Upper lobe of left lung (tissue), 6 donors: ENCODE results near the gene RCOR2. TPM values are rescaled to one million over a fixed set of nuclear protein-coding genes. Genes with fewer than 3 reads are reported as not detected.
A peak's percentile ranks its signal among the peaks of the same experiment; 100 is the strongest.

Experiments
- ATAC-seq, 2 donors: fragments of 200-7000 bp; cut with Tn5 transposase; one replicate each; pipeline ENCODE4 v1.9.1; 2022; ENCODE audit warnings: mild to moderate bottlenecking in 2 of 2, moderate library complexity in 2 of 2; ENCODE audit not compliant: low FRiP score in 2 of 2
- DNase-seq, 2 donors: peaks; one replicate each; pipeline ENCODE4 v3.0.0-alpha.2; 2019 to 2020
- H3K27ac ChIP-seq, 4 donors: fragments of 200-600 bp; sonication (generic); one replicate each; pipeline ENCODE4 v1.5.1; 2016 to 2019
- H3K27me3 ChIP-seq, 4 donors: fragments of 200-600 bp; sonication (generic); one replicate each; pipeline ENCODE4 v1.5.1; 2017 to 2019
- H3K36me3 ChIP-seq, 4 donors: fragments of 200-600 bp; sonication (generic); one replicate each; pipeline ENCODE4 v1.5.1; 2016 to 2019
- H3K4me1 ChIP-seq, 4 donors: fragments of 200-600 bp; sonication (generic); one replicate each; pipeline ENCODE4 v1.5.1; 2018 to 2019
- H3K4me3 ChIP-seq, 4 donors: fragments of 200-600 bp; sonication (generic); one replicate each; pipeline ENCODE4 v1.5.1; 2017 to 2019; ENCODE audit warnings: mild to moderate bottlenecking in 2 of 4, moderate library complexity in 1 of 4
- H3K9me3 ChIP-seq, 4 donors: fragments of 200-600 bp; sonication (generic); one replicate each; pipeline ENCODE4 v1.5.1; 2018 to 2019
- CTCF ChIP-seq, 6 experiments: fragments of 450-650 bp in 4 of 6; fragments of 200-600 bp in 2 of 6; sonication (generic) in 2 of 6; IDR thresholded peaks; one replicate each; pipeline ENCODE4 v1.5.1; 2016 to 2019; ENCODE audit warnings: antibody characterized with exemption in 6 of 6
- EP300 ChIP-seq, 4 donors: sonication (generic); formaldehyde crosslinking; IDR thresholded peaks; one replicate each; pipeline ENCODE4 v1.5.1; 2017; ENCODE audit warnings: antibody characterized with exemption in 4 of 4, control low read depth in 2 of 4
- POLR2A ChIP-seq, 4 donors: fragments of 450-650 bp; IDR thresholded peaks; one replicate each; pipeline ENCODE4 v1.5.1; 2016 to 2017; ENCODE audit warnings: antibody characterized with exemption in 4 of 4, mild to moderate bottlenecking in 2 of 4
- POLR2AphosphoS5 ChIP-seq, 2 donors: sonication (generic); formaldehyde crosslinking; IDR thresholded peaks; one replicate each; pipeline ENCODE4 v1.5.1; 2017; ENCODE audit warnings: antibody characterized with exemption in 2 of 2
- WGBS, 2 donors: methylation state at CpG; one replicate each; pipeline ENCODE4 v1.1.5; 2017 to 2018; 5-methylcytosine and 5-hydroxymethylcytosine counted together
- total RNA-seq, 6 donors: library from RNA; depleted of rRNA in 4 of 6; stranded (reverse); fragments of >200 nt in 4 of 6; gene quantifications; one replicate each; pipeline versions ENCODE4 v1.1.0 to v1.2.1, GENCODE V29; 2016 to 2021
- donor health status: DM: no; HTN: no; CAD: no; lungs with moderate emphysema.
- donor health status: DM: no; HTN: yes; CAD: no; lungs with severe emphysema.

RCOR2 gene
- total RNA-seq, 6 donors from 2014 or later = 0.14 to 0.40 TPM; not detected in 4

- no peak overlapping the region for H3K4me3 ChIP-seq
- peaks cover 0 to 16% (median 3%) of the 10 kb centered on the region in 4 donors for H3K36me3 ChIP-seq
- DNase-seq (no peak), ATAC-seq (no peak)
- TF ChIP-seq POLR2AphosphoS5 (IDR thresholded peaks at IDR 0.05) = no peak
- no peak for TF ChIP-seq CTCF (IDR thresholded peaks at IDR 0.05)
- TF ChIP-seq EP300 (IDR thresholded peaks at IDR 0.05) = no peak
- no peak for TF ChIP-seq POLR2A (IDR thresholded peaks at IDR 0.05)
- no peak overlapping the region for H3K27ac ChIP-seq
- peaks cover 41 to 52% (median 46%) of the 10 kb centered on the region in 4 donors for H3K4me1 ChIP-seq
- WGBS, 2 donors = 60 to 95% methylated on average over 4 to 20 of the region's 20 CpGs
- H3K27me3 ChIP-seq = peaks cover 0 to 17% (median 0%) of the 10 kb centered on the region in 4 donors
- H3K9me3 ChIP-seq = no peaks in the 10 kb centered on the region
These were observed 1.9 kb downstream of the RCOR2 start for GRCh38 chr11:63914896-63915691.

- H3K36me3 ChIP-seq = peaks cover 4 to 25% (median 12%) of the 10 kb centered on the region in 4 donors
- peaks cover 0 to 17% (median 0%) of the 10 kb centered on the region in 4 donors for H3K27me3 ChIP-seq
- no peak overlapping the region for H3K4me3 ChIP-seq
- WGBS, 2 donors = 90 to 93% methylated on average over 28 to 34 of the region's 34 CpGs
- no peak overlapping the region for H3K27ac ChIP-seq
- peaks cover 32 to 42% (median 39%) of the 10 kb centered on the region in 4 donors for H3K4me1 ChIP-seq
- TF ChIP-seq EP300 (IDR thresholded peaks at IDR 0.05) (no peak), POLR2AphosphoS5 (IDR thresholded peaks at IDR 0.05) (no peak), POLR2A (IDR thresholded peaks at IDR 0.05) (no peak), CTCF (IDR thresholded peaks at IDR 0.05) (no peak)
- ATAC-seq (no peak), DNase-seq (no peak)
- H3K9me3 ChIP-seq = no peaks in the 10 kb centered on the region
These were observed 2.8 kb downstream of the RCOR2 start for GRCh38 chr11:63913866-63914830.

GRCh38 chr11:63912678-63913077 is 4.3 kb downstream of the RCOR2 start:
- ATAC-seq (no peak), DNase-seq (no peak)
- 92 to 93% methylated on average over 7 of the region's 7 CpGs for WGBS, 2 donors
- Histone ChIP-seq H3K9me3 (no peaks in the 10 kb centered on the region), H3K27ac (no peak overlapping the region), H3K4me1 (peaks cover 17 to 28% (median 24%) of the 10 kb centered on the region in 4 donors), H3K4me3 (no peak overlapping the region), H3K36me3 (peaks cover 14 to 40% (median 26%) of the 10 kb centered on the region in 4 donors), H3K27me3 (peaks cover 0 to 17% (median 0%) of the 10 kb centered on the region in 4 donors)
- TF ChIP-seq EP300 (IDR thresholded peaks at IDR 0.05) = no peak
- no peak for TF ChIP-seq CTCF (IDR thresholded peaks at IDR 0.05)
- no peak for TF ChIP-seq POLR2AphosphoS5 (IDR thresholded peaks at IDR 0.05)
- TF ChIP-seq POLR2A (IDR thresholded peaks at IDR 0.05) = no peak

- H3K9me3 ChIP-seq = no peaks in the 10 kb centered on the region
- peaks cover 10 to 23% (median 18%) of the 10 kb centered on the region in 4 donors for H3K4me1 ChIP-seq
- DNase-seq = peak in 1 of 2 donors; percentile 66
- TF ChIP-seq POLR2A (IDR thresholded peaks at IDR 0.05) (no peak), POLR2AphosphoS5 (IDR thresholded peaks at IDR 0.05) (no peak)
- no peak overlapping the region for H3K4me3 ChIP-seq
- WGBS, 2 donors = 87 to 92% methylated on average over 13 to 15 of the region's 22 CpGs
- ATAC-seq = no peak
- H3K27ac ChIP-seq = no peak overlapping the region
- H3K36me3 ChIP-seq = peaks cover 14 to 48% (median 34%) of the 10 kb centered on the region in 4 donors
- peaks cover 0 to 10% (median 0%) of the 10 kb centered on the region in 4 donors for H3K27me3 ChIP-seq
These were observed 5.1 kb downstream of the RCOR2 start for GRCh38 chr11:63911876-63912275.

- H3K36me3 ChIP-seq = peaks cover 14 to 51% (median 38%) of the 10 kb centered on the region in 4 donors
- H3K27ac ChIP-seq = no peak overlapping the region
- ATAC-seq = no peak
- no peaks in the 10 kb centered on the region for H3K9me3 ChIP-seq
- 70 to 100% methylated on average over 2 to 5 of the region's 8 CpGs for WGBS, 2 donors
- no peak for DNase-seq
- H3K4me1 ChIP-seq = peaks cover 7 to 22% (median 15%) of the 10 kb centered on the region in 4 donors
- H3K27me3 ChIP-seq = peaks cover 0 to 8% (median 0%) of the 10 kb centered on the region in 4 donors
- H3K4me3 ChIP-seq = no peak overlapping the region
- TF ChIP-seq EP300 (IDR thresholded peaks at IDR 0.05) = no peak
- no peak for TF ChIP-seq POLR2A (IDR thresholded peaks at IDR 0.05)
- TF ChIP-seq POLR2AphosphoS5 (IDR thresholded peaks at IDR 0.05) = no peak
- TF ChIP-seq CTCF (IDR thresholded peaks at IDR 0.05) = no peak
These were observed 5.5 kb downstream of the RCOR2 start for GRCh38 chr11:63911440-63911839.
